H9 (cell line): ENCODE results near the gene RBP4. TPM values are rescaled to one million over a fixed set of nuclear protein-coding genes. Genes with fewer than 3 reads are reported as not detected.
A peak's percentile ranks its signal among the peaks of the same experiment; 100 is the strongest.

ENCODE experiments used
- DNase-seq: peaks from one replicate; pipeline ENCODE4 v3.0.0-alpha.2; 2017
- H2AFZ ChIP-seq: one replicate; pipeline ENCODE4 v1.6.1; 2013; ENCODE audit warnings: mild to moderate bottlenecking, low read length, control low read depth, moderate library complexity
- H2AK5ac ChIP-seq: 2 replicates; pipeline ENCODE4 v1.6.1; 2013; ENCODE audit warnings: low read length, control low read depth, mixed read lengths; ENCODE audit not compliant: insufficient read length
- H2BK120ac ChIP-seq: one replicate; pipeline ENCODE4 v1.6.1; 2013; ENCODE audit warnings: low read depth, mild to moderate bottlenecking, low read length, control low read depth, inconsistent platforms; ENCODE audit not compliant: poor library complexity, severe bottlenecking
- H2BK12ac ChIP-seq: 2 replicates; pipeline ENCODE4 v1.6.1; 2013; ENCODE audit warnings: low read length, control low read depth, mixed read lengths, low read depth; ENCODE audit not compliant: insufficient read length
- H2BK15ac ChIP-seq: 2 replicates; pipeline ENCODE4 v1.6.1; 2013; ENCODE audit warnings: low read depth, low read length, control low read depth
- H2BK20ac ChIP-seq: one replicate; pipeline ENCODE4 v1.6.1; 2013; ENCODE audit warnings: low read depth, mild to moderate bottlenecking, low read length, control low read depth, inconsistent platforms; ENCODE audit not compliant: poor library complexity, severe bottlenecking
- H2BK5ac ChIP-seq: 2 replicates; pipeline ENCODE4 v1.6.1; 2013; ENCODE audit warnings: low read length, control low read depth, mixed read lengths; ENCODE audit not compliant: insufficient read length
- H3K14ac ChIP-seq: 2 replicates; pipeline ENCODE4 v1.6.1; 2013; ENCODE audit warnings: low read length, control low read depth; ENCODE audit not compliant: insufficient read depth
- H3K18ac ChIP-seq: 2 replicates; pipeline ENCODE4 v1.6.1; 2013; ENCODE audit warnings: low read depth, mild to moderate bottlenecking, mixed read lengths, low read length, control low read depth; ENCODE audit not compliant: insufficient read length
- H3K23ac ChIP-seq: 2 replicates; pipeline ENCODE4 v1.6.1; 2013; ENCODE audit warnings: low read length, control low read depth, mixed read lengths, low read depth; ENCODE audit not compliant: insufficient read length
- H3K23me2 ChIP-seq: 2 replicates; pipeline ENCODE4 v1.6.1; 2013; ENCODE audit warnings: low read depth, mild to moderate bottlenecking, mixed read lengths, low read length, control low read depth; ENCODE audit not compliant: insufficient read length, poor library complexity, severe bottlenecking
- H3K27ac ChIP-seq: 2 replicates; pipeline ENCODE4 v1.5.1; 2013; ENCODE audit warnings: low read length, control low read depth, mixed read lengths, low read depth; ENCODE audit not compliant: insufficient read length
- H3K27me3 ChIP-seq: 2 replicates; pipeline ENCODE4 v1.6.1; 2013; ENCODE audit warnings: low read length, control low read depth, inconsistent platforms; ENCODE audit not compliant: insufficient read depth
- H3K4ac ChIP-seq: 2 replicates; pipeline ENCODE4 v1.6.1; 2013; ENCODE audit warnings: low read depth, mild to moderate bottlenecking, control low read depth, inconsistent platforms, low read length, moderate library complexity
- H3K4me1 ChIP-seq: 2 replicates; pipeline ENCODE4 v1.6.1; 2013; ENCODE audit warnings: low read length, control low read depth, inconsistent platforms; ENCODE audit not compliant: insufficient read depth
- H3K4me2 ChIP-seq: 2 replicates; pipeline ENCODE4 v1.6.1; 2013; ENCODE audit warnings: low read length, control low read depth, mixed read lengths; ENCODE audit not compliant: insufficient read length, insufficient read depth
- H3K56ac ChIP-seq: 2 replicates; pipeline ENCODE4 v1.6.1; 2013; ENCODE audit warnings: low read depth, mild to moderate bottlenecking, mixed read lengths, low read length, control low read depth; ENCODE audit not compliant: insufficient read length
- H3K79me1 ChIP-seq: 2 replicates; pipeline ENCODE4 v1.6.1; 2013; ENCODE audit warnings: low read depth, mild to moderate bottlenecking, moderate library complexity, low read length, control low read depth, inconsistent platforms; ENCODE audit not compliant: insufficient read depth, poor library complexity, severe bottlenecking
- H3K79me2 ChIP-seq: 2 replicates; pipeline ENCODE4 v1.6.1; 2013; ENCODE audit warnings: low read length, control low read depth, inconsistent platforms; ENCODE audit not compliant: insufficient read depth
- H3K9ac ChIP-seq: 2 replicates; pipeline ENCODE4 v1.6.1; 2013; ENCODE audit warnings: low read length, control low read depth, mixed read lengths; ENCODE audit not compliant: insufficient read length; ENCODE audit errors: extremely low read depth
- H3K9me3 ChIP-seq: one replicate; pipeline ENCODE4 v1.6.1; 2013; ENCODE audit warnings: low read depth, low read length, inconsistent platforms; ENCODE audit not compliant: control insufficient read depth
- H3T11ph ChIP-seq: one replicate; pipeline ENCODE4 v1.6.1; 2013; ENCODE audit warnings: mild to moderate bottlenecking, low read length, control low read depth, inconsistent platforms
- H4K20me1 ChIP-seq: one replicate; pipeline ENCODE4 v1.6.1; 2013; ENCODE audit not compliant: control insufficient read depth, insufficient read length, insufficient read depth
- H4K5ac ChIP-seq: 2 replicates; pipeline ENCODE4 v1.6.1; 2013; ENCODE audit warnings: low read depth, mild to moderate bottlenecking, mixed read lengths, low read length, control low read depth; ENCODE audit not compliant: insufficient read length
- H4K8ac ChIP-seq: replicated peaks from 2 replicates; pipeline ENCODE4 v1.6.1; 2013; ENCODE audit warnings: low read length, control low read depth, mixed read lengths, low read depth; ENCODE audit not compliant: insufficient read length
- H4K91ac ChIP-seq: 2 replicates; pipeline ENCODE4 v1.6.1; 2013; ENCODE audit warnings: low read depth, mild to moderate bottlenecking, moderate library complexity, mixed read lengths, low read length, control low read depth; ENCODE audit not compliant: insufficient read length
- H3K27ac Mint-ChIP-seq, 3 experiments: 2 replicates in 2 of 3; 3 replicates in 1 of 3; pipeline ENCODE4 v1.8.0; 2020 to 2021; ENCODE audit warnings: mixed read lengths in 3 of 3, mild to moderate bottlenecking in 1 of 3, moderate library complexity in 1 of 3
- H3K27me3 Mint-ChIP-seq: 2 replicates; pipeline ENCODE4 v1.8.0; 2021; ENCODE audit warnings: low read depth, mild to moderate bottlenecking, moderate library complexity, mixed read lengths
- H3K36me3 Mint-ChIP-seq, 3 experiments: 2 replicates in 2 of 3; 3 replicates in 1 of 3; pipeline ENCODE4 v1.8.0; 2020 to 2021; ENCODE audit warnings: low read depth in 3 of 3, mixed read lengths in 3 of 3; ENCODE audit not compliant: insufficient read depth in 1 of 3
- H3K4me1 Mint-ChIP-seq, 2 experiments: 2 replicates each; pipeline ENCODE4 v1.8.0; 2020; ENCODE audit warnings: mixed read lengths in 2 of 2
- H3K4me3 Mint-ChIP-seq, 2 experiments: 2 replicates in 1 of 2; 3 replicates in 1 of 2; pipeline ENCODE4 v1.8.0; 2020 to 2021; ENCODE audit warnings: mild to moderate bottlenecking in 2 of 2, mixed read lengths in 2 of 2, moderate library complexity in 1 of 2
- H3K9me3 Mint-ChIP-seq, 2 experiments: 2 replicates in 1 of 2; 3 replicates in 1 of 2; pipeline ENCODE4 v1.8.0; 2020; ENCODE audit warnings: mild to moderate bottlenecking in 2 of 2, mixed read lengths in 2 of 2, moderate library complexity in 1 of 2
- CTCF ChIP-seq: fragments of 200-600 bp; sonication (generic); conservative IDR thresholded peaks from 3 replicates; pipeline ENCODE4 v1.8.0; 2021; ENCODE audit warnings: antibody characterized with exemption, mild to moderate bottlenecking
- WGBS: extraction: QIAGEN DNeasy Blood & Tissue Kit; methylation state at CpG from one replicate; pipeline ENCODE4 v1.1.7; 2013; ENCODE audit warnings: missing lambda C conversion rate, low lambda C conversion rate, mixed read lengths; ENCODE audit not compliant: insufficient read length; ENCODE audit errors: extremely low coverage; 5-methylcytosine and 5-hydroxymethylcytosine counted together
- total RNA-seq: library from RNA; stranded (reverse); gene quantifications from 2 replicates; pipeline ENCODE4 v1.2.1, GENCODE V29; 2021

Gene RBP4
- total RNA-seq, 1 experiment from 2014 or later = not detected

GRCh38 chr10:93542358-93542791, 58.7 kb downstream of the RBP4 start:
- WGBS = no CpG with 5 or more reads among the region's 10 CpGs
- Histone ChIP-seq H4K8ac (no peak overlapping the region), H4K5ac (no peak overlapping the region), H3K23ac (no peak overlapping the region), H3K4me2 (peak overlapping the region; percentile 13), H3K79me1 (no peaks in the 10 kb centered on the region), H2BK5ac (no peak overlapping the region), H3T11ph (no peak overlapping the region), H2BK20ac (no peak overlapping the region), H3K4ac (no peak overlapping the region), H4K20me1 (no peaks in the 10 kb centered on the region), H3K4me1 (no peaks in the 10 kb centered on the region), H2AFZ (no peak overlapping the region), H3K23me2 (no peaks in the 10 kb centered on the region), H4K91ac (no peak overlapping the region), H3K27me3 (no peaks in the 10 kb centered on the region), H3K79me2 (no peaks in the 10 kb centered on the region; the same call in 1 of the 2 replicates), H3K14ac (no peak overlapping the region), H2BK120ac (no peak overlapping the region), H3K56ac (no peak overlapping the region), H3K9me3 (no peaks in the 10 kb centered on the region), H3K27ac (no peak overlapping the region), H2AK5ac (no peak overlapping the region), H2BK12ac (no peak overlapping the region), H3K9ac (no peak overlapping the region), H3K18ac (no peak overlapping the region), H2BK15ac (no peak overlapping the region)
- Mint-ChIP-seq H3K27me3 (peaks cover 57% of the 10 kb centered on the region), H3K4me3 (peak overlapping the region in 1 of 2 experiments; percentile 28; a peak in 1 of 5 replicates), H3K9me3 (no peaks in the 10 kb centered on the region), H3K36me3 (no peaks in the 10 kb centered on the region), H3K27ac (no peak overlapping the region), H3K4me1 (peaks cover 3 to 5% of the 10 kb centered on the region in 2 experiments; a peak in 2 of 4 replicates)
- TF ChIP-seq CTCF = no peak; the same call in 2 of the 3 replicates
- no peak for DNase-seq

Other genes with a start within 250 kb of the RBP4 start
- 2.7 and 2.8 TPM in 2 replicates for gene MYOF, start 118.9 kb downstream of the RBP4 start, total RNA-seq
- 16.1 and 17.8 TPM in 2 replicates for gene CEP55, start 104.6 kb downstream of the RBP4 start, total RNA-seq
- not detected in 2 replicates for gene FFAR4, start 34.6 kb downstream of the RBP4 start, total RNA-seq
- gene PDE6C, start 11.3 kb upstream of the RBP4 start, total RNA-seq = not detected in 2 replicates
- gene FRA10AC1, start 101.4 kb upstream of the RBP4 start, total RNA-seq = 11.7 and 12.4 TPM in 2 replicates
- 1.1 and 1.2 TPM in 2 replicates for gene LGI1, start 156.7 kb upstream of the RBP4 start, total RNA-seq